Activated CD4-positive, CD25-positive, alpha-beta regulatory T cell treated with anti-CD3 and anti-CD28 coated beads, Interleukin-2, amount 50 U/mL, for 16 hours (primary cell): ENCODE data around the gene POLRMT.
"Not testable (repeated sequence)": the region's sequence is repeated elsewhere in the genome, so short reads cannot be mapped to it uniquely, and the experiment has no call there.

Experiments used
- DNase-seq: peaks from one replicate; pipeline ENCODE4 v3.0.0-alpha.2; 2020; ENCODE audit warnings: low read depth, low spot score

POLRMT gene

DNA sequence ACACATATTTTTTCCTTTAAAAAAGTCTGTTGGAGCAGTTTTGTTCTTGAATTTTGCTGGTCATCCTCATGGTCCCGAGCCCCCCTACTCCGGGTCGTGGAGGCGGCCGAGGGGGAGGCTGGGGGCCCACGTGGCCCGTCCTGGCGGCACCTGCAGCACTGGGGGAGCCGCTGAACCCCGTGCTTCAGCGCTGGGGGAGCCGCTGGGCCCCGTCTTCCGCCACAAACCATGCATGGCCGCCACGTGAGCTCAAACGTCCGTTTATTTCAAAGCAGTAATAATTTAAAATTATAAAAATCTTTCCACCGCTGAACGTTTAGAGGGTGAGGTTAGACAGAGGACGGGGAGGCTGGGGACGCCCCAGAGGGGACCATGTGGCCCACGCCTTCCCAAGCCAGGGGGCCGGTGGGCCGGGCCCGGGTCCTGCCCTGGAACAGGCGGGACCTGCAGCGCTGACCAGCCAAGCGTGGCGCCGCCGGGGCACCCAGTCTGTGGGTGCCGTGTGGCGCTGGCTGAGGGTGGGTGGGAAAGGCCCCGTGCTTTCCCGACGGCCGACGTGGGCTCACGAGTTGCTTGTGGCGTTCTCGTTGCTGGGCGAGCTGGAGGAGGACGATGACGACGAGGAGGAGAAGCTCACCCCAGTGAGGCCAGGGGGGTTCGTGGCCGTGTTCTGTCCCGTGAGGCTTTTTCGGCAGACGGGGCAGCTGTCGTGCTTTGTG lies 14.4 kb upstream of the POLRMT start:
- DNase-seq, result no peak

GRCh38 chr19:646779-647565 lies 13.6 kb upstream of the POLRMT start:
- DNase-seq, result no peak

GRCh38 chr19:645912-646778 lies 12.8 kb upstream of the POLRMT start:
- DNase-seq, result no peak

DNA sequence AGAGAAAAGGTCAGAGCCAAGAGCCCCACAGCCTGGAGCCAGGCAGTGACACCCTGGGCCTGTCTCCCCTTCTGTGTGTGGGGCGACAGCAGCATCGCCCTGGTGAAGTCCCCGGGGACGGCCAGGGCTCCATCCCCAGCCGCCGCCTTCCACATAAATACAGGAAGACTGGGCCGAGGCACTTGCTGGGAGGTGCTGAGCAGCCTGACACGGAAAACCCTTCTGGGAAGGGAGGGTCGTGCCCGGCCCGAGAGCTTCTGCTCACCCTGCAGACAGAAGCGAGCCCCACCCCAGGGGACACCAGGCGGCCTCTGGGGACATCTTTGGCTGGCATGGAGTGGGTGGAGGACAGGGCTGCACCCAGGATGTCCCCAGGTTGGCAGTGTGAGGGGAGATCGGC lies 11.5 kb upstream of the POLRMT start:
- DNase-seq, result no peak

- DNase-seq, result no peak
Measured at GRCh38 chr19:644363-644762, 11.0 kb upstream of the POLRMT start.

DNA sequence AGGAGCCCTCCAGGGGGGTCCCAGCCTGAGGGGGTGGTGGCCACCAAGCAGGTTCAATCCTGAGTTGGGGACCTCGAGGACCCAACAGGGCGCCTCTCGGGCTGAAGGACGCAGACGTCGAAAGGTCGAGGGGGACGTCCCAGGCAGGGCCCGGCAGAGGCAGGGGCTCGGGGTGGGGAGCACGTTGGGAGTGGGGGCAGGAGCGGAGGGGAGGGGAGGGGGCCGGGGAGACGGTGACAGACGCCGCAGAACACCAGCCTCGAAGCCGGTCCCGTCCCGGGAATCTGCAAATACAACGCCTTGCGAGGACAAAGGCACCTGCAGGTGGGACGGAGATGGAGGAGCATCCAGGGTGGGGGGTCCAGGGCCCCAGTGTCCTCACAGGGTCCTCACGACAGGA lies 10.4 kb upstream of the POLRMT start:
- DNase-seq, result no peak

GRCh38 chr19:642767-643727 lies 9.7 kb upstream of the POLRMT start:
- no peak for DNase-seq

DNA sequence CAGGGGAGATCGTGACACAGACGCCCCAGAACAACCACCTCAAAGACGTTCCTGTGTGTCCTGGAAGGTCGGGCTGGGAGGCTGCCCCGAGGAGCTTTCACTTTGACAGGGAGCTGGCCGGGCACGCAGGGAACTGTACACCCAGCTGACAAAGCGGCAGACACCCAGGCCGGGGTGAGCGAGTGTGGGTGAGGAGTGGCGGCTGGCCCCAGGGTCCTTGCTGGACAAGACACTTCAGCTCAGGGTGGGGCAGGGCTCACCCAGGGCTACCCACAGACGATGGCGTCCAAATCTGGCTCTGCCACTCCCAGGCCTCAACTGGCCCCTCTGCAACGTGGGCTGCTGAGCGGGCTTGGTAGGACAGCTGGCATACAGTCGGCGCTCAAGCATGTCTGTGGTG lies 8.4 kb upstream of the POLRMT start:
- no peak for DNase-seq

- no peak for DNase-seq
Measured at GRCh38 chr19:640606-641189, 7.4 kb upstream of the POLRMT start.

DNA sequence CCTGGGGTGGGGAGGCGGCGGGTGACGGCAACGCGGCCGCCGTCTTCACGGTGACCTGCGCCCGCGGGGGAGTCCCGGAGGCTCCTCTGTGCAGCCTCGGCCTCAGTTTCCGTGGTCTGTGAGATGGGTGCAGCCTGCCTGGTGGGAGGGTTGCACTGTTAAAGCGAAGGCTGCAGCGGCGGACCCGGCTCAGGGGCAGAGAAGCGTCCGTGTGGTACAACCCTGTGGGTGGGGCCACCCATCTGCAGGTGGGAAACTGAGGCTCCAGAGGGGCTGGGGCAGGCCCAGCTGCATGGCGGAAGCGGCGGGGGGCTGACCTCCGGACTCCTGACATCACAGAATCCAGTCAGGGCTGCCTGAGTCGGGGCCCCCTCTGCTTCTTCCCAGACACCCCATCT lies 6.8 kb upstream of the POLRMT start:
- no peak for DNase-seq

GRCh38 chr19:639253-640160 lies 6.2 kb upstream of the POLRMT start, which contains the start of gene FGF22:
Gene FGF22 (plus strand): TSS chr19:639879. CDS start chr19:639926, 47 bp downstream.
- peak; percentile 93 for DNase-seq

DNA sequence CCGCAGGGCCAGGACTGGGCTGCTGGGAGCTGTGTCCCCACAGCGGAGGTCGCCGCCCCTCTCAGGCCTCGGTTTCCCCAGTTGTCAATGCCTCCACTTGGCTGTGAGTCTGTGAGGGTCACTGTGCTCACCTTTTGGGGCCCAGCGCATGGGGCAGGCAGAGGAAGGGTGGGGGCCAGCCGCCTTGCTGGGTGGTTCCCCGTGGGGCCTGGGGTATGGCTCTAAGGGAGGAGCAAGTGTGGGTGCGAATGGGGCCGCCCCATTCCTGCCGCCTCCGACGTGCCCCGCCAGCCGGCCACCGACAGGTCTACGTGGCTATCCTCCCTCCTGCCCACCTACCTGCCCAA lies 5.5 kb upstream of the POLRMT start:
- DNase-seq, result no peak

GRCh38 chr19:634975-635652 lies 1.8 kb upstream of the POLRMT start:
- DNase-seq, result no peak

GRCh38 chr19:633786-634639 lies 676 bp upstream of the POLRMT start:
- DNase-seq, result no peak

GRCh38 chr19:632579-633067 lies 714 bp downstream of the POLRMT start:
- DNase-seq, result no peak

DNA sequence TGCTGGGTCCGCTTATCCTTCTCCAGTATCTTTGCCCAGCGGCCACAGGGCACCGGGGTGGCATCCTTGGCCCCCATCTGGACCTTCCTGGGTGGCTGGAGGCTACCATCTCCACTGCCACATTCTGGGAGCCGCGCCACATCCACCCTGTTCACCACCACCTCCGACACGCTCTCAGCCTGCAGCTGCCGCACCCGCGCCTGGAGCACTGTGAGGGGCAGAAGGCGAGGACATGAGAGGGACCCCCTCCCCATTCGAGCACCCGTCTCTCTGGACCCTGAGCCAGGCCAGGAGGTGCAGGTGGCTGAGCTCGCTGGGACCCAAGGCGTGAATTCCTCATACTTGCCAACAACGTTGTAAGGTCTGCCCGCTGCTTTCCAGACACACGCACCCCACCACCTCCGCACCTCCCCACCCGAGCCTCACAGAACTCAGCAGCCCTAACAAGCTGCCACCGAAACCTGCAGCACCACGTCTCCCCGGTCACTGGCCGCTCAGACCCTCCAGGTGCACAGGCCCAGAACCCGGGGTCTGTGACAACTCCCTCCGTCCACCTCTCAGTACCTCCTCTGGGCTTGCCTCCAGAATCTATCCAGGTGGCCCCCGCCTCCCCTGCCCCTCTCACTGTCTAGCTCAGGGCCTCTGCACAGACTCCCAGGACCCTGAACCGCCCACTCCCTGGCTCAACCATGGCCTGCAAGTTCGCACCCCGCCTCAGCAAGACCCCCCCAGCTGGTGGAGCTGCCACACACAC lies 3.2 kb downstream of the POLRMT start:
- no peak for DNase-seq

DNA sequence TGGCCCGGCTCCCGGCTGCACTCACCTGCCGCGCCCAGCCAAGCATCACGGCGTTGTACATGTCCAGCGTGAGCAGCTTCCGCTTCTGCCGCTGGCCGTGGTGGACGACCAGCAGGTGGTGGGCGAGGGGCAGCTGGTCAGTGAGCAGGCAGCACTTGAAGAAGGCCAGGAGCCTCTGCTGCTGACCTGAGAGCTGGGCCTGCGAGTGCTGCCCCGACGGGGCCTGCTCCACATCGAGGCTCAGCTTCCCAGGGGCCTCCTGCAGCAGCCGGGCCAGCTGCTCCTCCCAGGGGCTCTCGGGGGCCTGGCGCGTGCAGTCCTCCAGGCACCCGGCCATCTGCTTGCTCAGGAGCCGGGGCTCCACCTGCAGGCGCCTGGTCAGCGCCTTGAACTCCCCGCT lies 3.8 kb downstream of the POLRMT start:
- DNase-seq, result not testable (repeated sequence)
